ENCODE data around the gene ANKRD13D.

ANKRD13D gene

GRCh38 chr11:67266449-67267187 is 22.5 kb upstream of the ANKRD13D start, which contains the start of gene GRK2:
TSS of gene GRK2 (plus strand) at chr11:67266473. CDS start at chr11:67266700, 227 bp downstream.
- TF ChIP-seq, protein P1, sequence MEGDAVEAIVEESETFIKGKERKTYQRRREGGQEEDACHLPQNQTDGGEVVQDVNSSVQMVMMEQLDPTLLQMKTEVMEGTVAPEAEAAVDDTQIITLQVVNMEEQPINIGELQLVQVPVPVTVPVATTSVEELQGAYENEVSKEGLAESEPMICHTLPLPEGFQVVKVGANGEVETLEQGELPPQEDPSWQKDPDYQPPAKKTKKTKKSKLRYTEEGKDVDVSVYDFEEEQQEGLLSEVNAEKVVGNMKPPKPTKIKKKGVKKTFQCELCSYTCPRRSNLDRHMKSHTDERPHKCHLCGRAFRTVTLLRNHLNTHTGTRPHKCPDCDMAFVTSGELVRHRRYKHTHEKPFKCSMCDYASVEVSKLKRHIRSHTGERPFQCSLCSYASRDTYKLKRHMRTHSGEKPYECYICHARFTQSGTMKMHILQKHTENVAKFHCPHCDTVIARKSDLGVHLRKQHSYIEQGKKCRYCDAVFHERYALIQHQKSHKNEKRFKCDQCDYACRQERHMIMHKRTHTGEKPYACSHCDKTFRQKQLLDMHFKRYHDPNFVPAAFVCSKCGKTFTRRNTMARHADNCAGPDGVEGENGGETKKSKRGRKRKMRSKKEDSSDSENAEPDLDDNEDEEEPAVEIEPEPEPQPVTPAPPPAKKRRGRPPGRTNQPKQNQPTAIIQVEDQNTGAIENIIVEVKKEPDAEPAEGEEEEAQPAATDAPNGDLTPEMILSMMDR (IDR thresholded peaks at IDR 0.05; ENCODE audit: extremely low read depth, insufficient read depth, missing control alignments), result no peak
- peak; percentile 80 for DNase-seq (ENCODE audit: low spot score)
- in situ Hi-C loops (cut with MboI; ENCODE audit: low pct_unique_long_range_greater_than_20kb, low sequenced_read_pairs, unreplicated experiment), result no loop called here

- no peak for DNase-seq (ENCODE audit: low spot score)
- TF ChIP-seq, protein P1 (IDR thresholded peaks at IDR 0.05; ENCODE audit: extremely low read depth, insufficient read depth, missing control alignments), result no peak
- in situ Hi-C loops (cut with MboI; ENCODE audit: low pct_unique_long_range_greater_than_20kb, low sequenced_read_pairs, unreplicated experiment), result no loop called here
Observed at GRCh38 chr11:67267188-67268080, 21.7 kb upstream of the ANKRD13D start.

- TF ChIP-seq, protein P1 (IDR thresholded peaks at IDR 0.05; ENCODE audit: extremely low read depth, insufficient read depth, missing control alignments), result no peak
- DNase-seq (ENCODE audit: low spot score), result peak; percentile 92
- in situ Hi-C loops (cut with MboI; ENCODE audit: low pct_unique_long_range_greater_than_20kb, low sequenced_read_pairs, unreplicated experiment), result no loop called here
Observed at GRCh38 chr11:67268081-67268961, 20.8 kb upstream of the ANKRD13D start.

GRCh38 chr11:67268962-67269268 is 20.2 kb upstream of the ANKRD13D start:
- no peak for DNase-seq (ENCODE audit: low spot score)
- in situ Hi-C loops (cut with MboI; ENCODE audit: low pct_unique_long_range_greater_than_20kb, low sequenced_read_pairs, unreplicated experiment), result no loop called here
- TF ChIP-seq, protein P1 (IDR thresholded peaks at IDR 0.05; ENCODE audit: extremely low read depth, insufficient read depth, missing control alignments), result no peak

DNA sequence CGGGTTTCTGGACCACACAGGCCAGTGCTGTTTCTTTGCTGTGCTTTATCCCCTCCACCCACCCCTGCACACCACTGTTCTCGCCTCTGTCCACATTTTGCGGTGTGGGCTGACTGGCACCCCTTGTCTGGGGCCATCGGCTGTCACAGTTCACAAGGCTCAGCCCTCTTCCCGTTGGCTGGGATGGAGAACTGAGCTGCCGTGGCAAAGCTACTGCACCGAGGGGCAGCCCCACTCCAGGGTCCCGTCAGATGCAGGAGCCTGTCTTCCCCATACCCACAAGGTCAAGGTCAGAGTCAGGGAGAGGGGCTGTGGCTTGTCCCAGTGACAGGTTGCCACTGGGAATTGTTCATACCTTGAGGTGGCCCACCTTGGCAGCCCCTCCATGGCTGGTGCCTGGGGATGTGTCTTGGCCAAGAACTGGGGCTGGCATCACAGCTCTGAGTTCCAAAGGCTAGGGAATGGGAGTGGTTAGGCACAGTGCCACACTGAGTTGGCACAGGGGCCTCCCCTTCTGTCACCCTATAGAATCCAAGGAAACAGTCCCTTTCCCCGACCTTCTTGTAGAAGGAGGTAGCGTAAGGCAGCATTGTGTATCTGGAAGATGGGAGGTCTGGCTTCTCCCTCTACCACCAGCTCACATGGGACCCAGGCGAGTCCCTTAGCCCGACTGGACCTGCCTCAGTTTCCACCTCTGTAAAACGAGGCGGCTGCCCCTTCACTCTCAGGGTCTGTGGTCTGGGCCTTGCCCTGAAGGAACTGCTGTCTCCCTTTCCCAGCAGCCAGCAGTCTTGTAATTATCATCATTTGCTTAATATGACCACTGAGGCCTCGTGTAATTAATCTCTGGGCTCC is 19.5 kb upstream of the ANKRD13D start:
- no peak for DNase-seq (ENCODE audit: low spot score)
- TF ChIP-seq, protein P1 (IDR thresholded peaks at IDR 0.05; ENCODE audit: extremely low read depth, insufficient read depth, missing control alignments), result no peak
- in situ Hi-C loops (cut with MboI; ENCODE audit: low pct_unique_long_range_greater_than_20kb, low sequenced_read_pairs, unreplicated experiment), result no loop called here
